Measurements from ENCODE around the gene USP53.
"Not testable (repeated sequence)": the region's sequence is repeated elsewhere in the genome, so short reads cannot be mapped to it uniquely, and the experiment has no call there.

USP53 gene

GRCh38 chr4:119271361-119272085, 59.0 kb downstream of the USP53 start (continued):
- TF ChIP-seq KLF9 (tag by site-specific recombination; IDR thresholded peaks at IDR 0.05; ENCODE audit: low read depth) = no peak
- no peak for TF ChIP-seq KLF8 (tag by site-specific recombination; IDR thresholded peaks at IDR 0.05)

- H3K27ac ChIP-seq (ENCODE audit: extremely low read depth, low read depth, low read length); H3K4me3 ChIP-seq (ENCODE audit: low read depth, low read length); CTCF ChIA-PET: not testable (repeated sequence)
Observed at GRCh38 chr4:119279541-119279940, 67.0 kb downstream of the USP53 start.

GRCh38 chr4:119279945-119280344, 67.4 kb downstream of the USP53 start:
- CTCF ChIA-PET; H3K9me3 ChIP-seq (ENCODE audit: control insufficient read depth, insufficient read depth, low read depth, low read length); H3K4me3 ChIP-seq (ENCODE audit: low read depth, low read length); H3K4me1 ChIP-seq (ENCODE audit: control insufficient read depth, insufficient read depth, low read length); H3K27ac ChIP-seq (ENCODE audit: extremely low read depth, low read depth, low read length); H3K36me3 ChIP-seq (ENCODE audit: control insufficient read depth in 2 of 2, insufficient read depth in 1 of 2, low read length in 2 of 2): not testable (repeated sequence)
- POLR2A ChIA-PET = interaction anchor here (0.7 kb wide), 1 partner anchor 234 kb away, joined by 3 read pairs; no protein-coding TSS in a partner anchor

More at GRCh38 chr4:119279541-119279940, 67.0 kb downstream of the USP53 start:
- H3K4me1 ChIP-seq (ENCODE audit: control insufficient read depth, insufficient read depth, low read length); H3K36me3 ChIP-seq (ENCODE audit: control insufficient read depth in 2 of 2, insufficient read depth in 1 of 2, low read length in 2 of 2); H3K9me3 ChIP-seq (ENCODE audit: control insufficient read depth, insufficient read depth, low read depth, low read length): not testable (repeated sequence)
- POLR2A ChIA-PET = interaction anchor here (0.7 kb wide), 1 partner anchor 233 kb away, joined by 3 read pairs; no protein-coding TSS in a partner anchor

- no peaks in the 10 kb centered on the region for H3K9me3 ChIP-seq (ENCODE audit: control insufficient read depth, insufficient read depth, low read depth, low read length)
- no peak overlapping the region for H3K27ac ChIP-seq (ENCODE audit: extremely low read depth, low read depth, low read length)
- peaks cover 4% of the 10 kb centered on the region; the same call in 1 of the 2 replicates for H3K4me1 ChIP-seq (ENCODE audit: control insufficient read depth, insufficient read depth, low read length)
- CTCF ChIA-PET = interaction anchor here (0.7 kb wide), 1 partner anchor 243 kb away, joined by 3 read pairs; no protein-coding TSS in a partner anchor
- TF ChIP-seq PRDM10 (tag by site-specific recombination; IDR thresholded peaks at IDR 0.05) = no peak
- TF ChIP-seq ZSCAN16 (tag by site-specific recombination; IDR thresholded peaks at IDR 0.05) = no peak
- TF ChIP-seq ZBTB6 (tag by site-specific recombination; IDR thresholded peaks at IDR 0.05) = no peak
- no peak for TF ChIP-seq SP2 (tag by site-specific recombination; IDR thresholded peaks at IDR 0.05)
- TF ChIP-seq BCL11B (tag by site-specific recombination; IDR thresholded peaks at IDR 0.05; ENCODE audit: low read depth) = no peak
- TF ChIP-seq INSM2 (tag by site-specific recombination; IDR thresholded peaks at IDR 0.05) = no peak
- no peak for TF ChIP-seq PRDM6 (tag by site-specific recombination; IDR thresholded peaks at IDR 0.05)
- H3K4me3 ChIP-seq (ENCODE audit: low read depth, low read length) = no peak overlapping the region
- H3K36me3 ChIP-seq (ENCODE audit: control insufficient read depth in 2 of 2, insufficient read depth in 1 of 2, low read length in 2 of 2) = no peaks in the 10 kb centered on the region
- POLR2A ChIA-PET = no interaction called here
Observed at GRCh38 chr4:119281393-119281792, 68.9 kb downstream of the USP53 start.
